LNCaP clone FGC (cell line): Measurements from ENCODE around the gene KIF7.
"Not testable (repeated sequence)": the region's sequence is repeated elsewhere in the genome, so short reads cannot be mapped to it uniquely, and the experiment has no call there.

Experiments used
- DNase-seq: peaks from one replicate; pipeline ENCODE4 v3.0.0-alpha.2; 2011; ENCODE audit warnings: low read depth
- H3K4me3 ChIP-seq: 2 replicates; pipeline ENCODE4 v1.5.1; 2011; ENCODE audit warnings: mild to moderate bottlenecking, low read depth, low read length, control low read depth
- CTCF ChIP-seq: IDR thresholded peaks from 2 replicates; pipeline ENCODE4 v1.5.1; 2012; ENCODE audit warnings: mild to moderate bottlenecking; ENCODE audit not compliant: control insufficient read depth, insufficient read depth; ENCODE audit errors: extremely low read depth

KIF7 gene

GRCh38 chr15:89593018-89593417, 62.2 kb downstream of the KIF7 start:
- DNase-seq = no peak
- H3K4me3 ChIP-seq = no peak overlapping the region
- no peak for TF ChIP-seq CTCF

GRCh38 chr15:89591834-89592233, 63.4 kb downstream of the KIF7 start:
- no peak overlapping the region for H3K4me3 ChIP-seq
- no peak for TF ChIP-seq CTCF
- no peak for DNase-seq

GRCh38 chr15:89587955-89588354, 67.3 kb downstream of the KIF7 start:
- no peak for DNase-seq
- H3K4me3 ChIP-seq = no peak overlapping the region
- no peak for TF ChIP-seq CTCF

- no peak overlapping the region for H3K4me3 ChIP-seq
- no peak for TF ChIP-seq CTCF
- DNase-seq = no peak
These were observed 68.6 kb downstream of the KIF7 start for GRCh38 chr15:89586651-89587050.

- not testable (repeated sequence) for H3K4me3 ChIP-seq, DNase-seq
These were observed 74.5 kb downstream of the KIF7 start for GRCh38 chr15:89580747-89581146.

GRCh38 chr15:89578146-89578545, 77.1 kb downstream of the KIF7 start:
- DNase-seq = no peak
- TF ChIP-seq CTCF = no peak
- H3K4me3 ChIP-seq = no peak overlapping the region
